ENCODE data around the gene BRD8.

BRD8 gene

GRCh38 chr5:138182808-138183207 lies 4.4 kb upstream of the BRD8 start:
- no peak for DNase-seq (ENCODE audit: low read depth)
- TF ChIP-seq CTCF (IDR thresholded peaks at IDR 0.05; ENCODE audit: control insufficient read depth, extremely low read depth, insufficient read depth) = no peak

GRCh38 chr5:138180841-138181240 lies 2.4 kb upstream of the BRD8 start:
- DNase-seq (ENCODE audit: low read depth) = no peak
- no peak overlapping the region for H3K4me3 ChIP-seq (ENCODE audit: low read depth, low read length)
- no peak for TF ChIP-seq CTCF (IDR thresholded peaks at IDR 0.05; ENCODE audit: control insufficient read depth, extremely low read depth, insufficient read depth)

More at GRCh38 chr5:138182808-138183207, 4.4 kb upstream of the BRD8 start:
- no peak overlapping the region for H3K4me3 ChIP-seq (ENCODE audit: low read depth, low read length)

DNA sequence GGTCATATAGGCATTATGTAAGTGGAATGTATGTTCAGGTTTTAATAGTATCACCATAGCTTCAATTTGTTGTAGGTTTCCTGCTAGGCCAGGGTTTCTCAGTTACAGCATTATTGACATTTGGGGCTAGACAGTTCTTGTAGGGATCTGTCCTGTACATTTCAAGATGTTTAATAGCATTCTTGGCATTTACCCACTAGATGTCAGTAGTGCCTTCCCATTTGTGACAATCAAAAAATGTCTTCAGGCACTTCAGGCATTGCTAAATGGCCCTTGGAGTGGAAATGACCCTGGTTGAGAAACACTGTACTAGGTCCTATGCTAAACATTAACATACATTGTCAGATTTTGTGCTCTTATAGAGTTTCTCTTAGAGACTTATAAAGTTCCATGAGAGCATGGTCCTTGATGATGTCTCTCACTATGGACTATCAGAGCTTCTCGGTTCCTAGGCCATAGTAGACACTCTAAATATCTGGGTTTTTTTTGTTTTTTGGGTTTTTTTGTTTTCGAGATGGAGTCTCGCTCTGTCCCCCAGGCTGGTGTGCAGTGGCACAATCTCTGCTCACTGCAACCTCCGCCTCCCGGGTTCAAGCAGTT lies 1.9 kb upstream of the BRD8 start:
- peak; percentile 83 for DNase-seq (ENCODE audit: low read depth)
- TF ChIP-seq CTCF (IDR thresholded peaks at IDR 0.05; ENCODE audit: control insufficient read depth, extremely low read depth, insufficient read depth) = peak; percentile 76
- peak overlapping the region; percentile 84 for H3K4me3 ChIP-seq (ENCODE audit: low read depth, low read length)

GRCh38 chr5:138179277-138179857 lies 937 bp upstream of the BRD8 start:
- no peak for TF ChIP-seq CTCF (IDR thresholded peaks at IDR 0.05; ENCODE audit: control insufficient read depth, extremely low read depth, insufficient read depth)
- DNase-seq (ENCODE audit: low read depth) = no peak
- peak overlapping the region; percentile 84 for H3K4me3 ChIP-seq (ENCODE audit: low read depth, low read length)

- no peak for DNase-seq (ENCODE audit: low read depth)
Observed at GRCh38 chr5:138177941-138178515, 402 bp downstream of the BRD8 start.

GRCh38 chr5:138170299-138170698 lies 8.1 kb downstream of the BRD8 start:
- TF ChIP-seq CTCF (IDR thresholded peaks at IDR 0.05; ENCODE audit: control insufficient read depth, extremely low read depth, insufficient read depth) = no peak
- no peak overlapping the region for H3K4me3 ChIP-seq (ENCODE audit: low read depth, low read length)
- DNase-seq (ENCODE audit: low read depth) = no peak

More at GRCh38 chr5:138177941-138178515, 402 bp downstream of the BRD8 start:
- no peak for TF ChIP-seq CTCF (IDR thresholded peaks at IDR 0.05; ENCODE audit: control insufficient read depth, extremely low read depth, insufficient read depth)
- peak overlapping the region; percentile 84 for H3K4me3 ChIP-seq (ENCODE audit: low read depth, low read length)
